Progenitor cell of endocrine pancreas (in vitro differentiated cells): ENCODE measurements around the gene GJA3. TPM values are rescaled to one million over a fixed set of nuclear protein-coding genes. Genes with fewer than 3 reads are reported as not detected.
A peak's percentile ranks its signal among the peaks of the same experiment; 100 is the strongest.

Experiments
- DNase-seq: peaks from one replicate; pipeline ENCODE4 v3.0.0; 2021; ENCODE audit warnings: low spot score; ENCODE audit not compliant: unreplicated experiment
- H3K27ac Mint-ChIP-seq: 2 replicates; pipeline ENCODE4 v1.8.0; 2021; ENCODE audit warnings: mild to moderate bottlenecking, moderate library complexity, mixed read lengths
- H3K27me3 Mint-ChIP-seq: 2 replicates; pipeline ENCODE4 v1.8.0; 2021; ENCODE audit warnings: mixed read lengths
- H3K36me3 Mint-ChIP-seq: 2 replicates; pipeline ENCODE4 v1.8.0; 2022; ENCODE audit warnings: mixed read lengths; ENCODE audit not compliant: insufficient read depth
- H3K4me1 Mint-ChIP-seq: 2 replicates; pipeline ENCODE4 v1.8.0; 2021; ENCODE audit warnings: low read depth, mixed read lengths
- H3K4me3 Mint-ChIP-seq: 2 replicates; pipeline ENCODE4 v1.8.0; 2021; ENCODE audit warnings: low read depth, mild to moderate bottlenecking, moderate library complexity, mixed read lengths
- H3K9me3 Mint-ChIP-seq: 2 replicates; pipeline ENCODE4 v1.8.0; 2021; ENCODE audit warnings: low read depth, mixed read lengths
- total RNA-seq: library from RNA; stranded (reverse); gene quantifications from 2 replicates; pipeline ENCODE4 v1.2.1, GENCODE V29; 2021
- TF ChIP-seq, protein P1 (sequence below): fragments of 200-600 bp; sonication (generic); IDR thresholded peaks from one replicate; pipeline ENCODE4 v1.5.0; 2021; ENCODE audit warnings: antibody characterized with exemption, mild to moderate bottlenecking; ENCODE audit not compliant: unreplicated experiment

The GJA3 gene
- total RNA-seq, 1 donor from 2014 or later, result 0.12 TPM

DNA sequence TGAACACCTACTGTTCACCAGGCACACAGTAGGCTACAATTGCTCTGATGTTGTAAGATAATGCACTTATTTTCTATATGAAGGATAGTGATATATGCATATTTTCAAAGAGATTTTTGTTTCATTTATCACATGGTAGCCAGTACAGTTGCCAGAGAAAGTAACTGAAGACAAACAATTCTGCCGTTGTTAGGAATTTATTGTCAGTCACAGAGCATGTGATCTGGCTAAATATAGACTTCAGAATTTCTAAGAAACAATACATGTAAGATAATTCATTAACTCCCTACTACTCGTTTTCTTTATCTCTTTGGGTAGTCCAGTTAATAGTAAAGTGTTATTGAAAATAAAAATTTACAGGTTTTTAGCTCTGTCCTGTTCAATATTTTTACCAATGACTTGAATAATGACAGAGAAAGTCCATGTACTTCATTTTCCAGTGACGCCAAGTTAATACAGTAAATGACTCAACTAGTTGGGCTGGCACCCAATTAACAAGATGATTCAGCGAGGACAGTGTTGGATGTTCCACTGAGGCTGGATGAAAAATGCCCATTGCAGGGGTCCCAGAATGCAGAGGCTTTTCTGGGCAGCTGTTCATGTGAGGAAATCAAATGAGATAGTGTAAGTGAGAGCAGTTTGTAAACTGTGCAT, 35.6 kb downstream of the GJA3 start:
- Mint-ChIP-seq H3K4me1 (peaks cover 3% of the 10 kb centered on the region), H3K4me3 (no peak overlapping the region), H3K27ac (no peak overlapping the region), H3K9me3 (no peaks in the 10 kb centered on the region), H3K36me3 (no peaks in the 10 kb centered on the region), H3K27me3 (peaks cover 15% of the 10 kb centered on the region)
- DNase-seq, result no peak
- TF ChIP-seq, protein P1, sequence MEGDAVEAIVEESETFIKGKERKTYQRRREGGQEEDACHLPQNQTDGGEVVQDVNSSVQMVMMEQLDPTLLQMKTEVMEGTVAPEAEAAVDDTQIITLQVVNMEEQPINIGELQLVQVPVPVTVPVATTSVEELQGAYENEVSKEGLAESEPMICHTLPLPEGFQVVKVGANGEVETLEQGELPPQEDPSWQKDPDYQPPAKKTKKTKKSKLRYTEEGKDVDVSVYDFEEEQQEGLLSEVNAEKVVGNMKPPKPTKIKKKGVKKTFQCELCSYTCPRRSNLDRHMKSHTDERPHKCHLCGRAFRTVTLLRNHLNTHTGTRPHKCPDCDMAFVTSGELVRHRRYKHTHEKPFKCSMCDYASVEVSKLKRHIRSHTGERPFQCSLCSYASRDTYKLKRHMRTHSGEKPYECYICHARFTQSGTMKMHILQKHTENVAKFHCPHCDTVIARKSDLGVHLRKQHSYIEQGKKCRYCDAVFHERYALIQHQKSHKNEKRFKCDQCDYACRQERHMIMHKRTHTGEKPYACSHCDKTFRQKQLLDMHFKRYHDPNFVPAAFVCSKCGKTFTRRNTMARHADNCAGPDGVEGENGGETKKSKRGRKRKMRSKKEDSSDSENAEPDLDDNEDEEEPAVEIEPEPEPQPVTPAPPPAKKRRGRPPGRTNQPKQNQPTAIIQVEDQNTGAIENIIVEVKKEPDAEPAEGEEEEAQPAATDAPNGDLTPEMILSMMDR, result no peak

GRCh38 chr13:20124303-20124702, 36.5 kb downstream of the GJA3 start:
- TF ChIP-seq, protein P1, result no peak
- no peak overlapping the region for H3K27ac Mint-ChIP-seq
- peaks cover 5% of the 10 kb centered on the region for H3K4me1 Mint-ChIP-seq
- peaks cover 15% of the 10 kb centered on the region for H3K27me3 Mint-ChIP-seq
- no peak for DNase-seq
- H3K9me3 Mint-ChIP-seq, result no peaks in the 10 kb centered on the region
- no peak overlapping the region for H3K4me3 Mint-ChIP-seq
- H3K36me3 Mint-ChIP-seq, result no peaks in the 10 kb centered on the region

DNA sequence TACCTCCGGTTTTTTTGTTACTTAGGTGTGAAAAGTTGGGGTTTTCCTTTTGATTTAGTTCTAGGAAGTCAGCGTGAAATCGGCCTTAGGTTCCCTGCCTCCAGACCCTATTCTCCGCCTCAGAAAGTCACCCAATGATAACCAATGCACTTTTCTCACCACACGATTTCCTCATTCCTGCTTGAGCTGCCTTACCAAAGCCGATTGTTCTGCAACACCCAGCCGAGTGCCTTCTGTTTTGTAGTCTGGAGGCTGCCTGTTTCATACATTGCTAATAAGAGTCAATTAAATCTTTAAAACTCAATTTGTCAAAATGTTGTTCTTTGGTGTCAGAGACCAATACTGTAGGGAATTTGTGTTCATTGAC, 39.7 kb downstream of the GJA3 start:
- no peak for DNase-seq
- peaks cover 12% of the 10 kb centered on the region for H3K27me3 Mint-ChIP-seq
- peak overlapping the region; percentile 23 for H3K4me3 Mint-ChIP-seq
- no peaks in the 10 kb centered on the region for H3K36me3 Mint-ChIP-seq
- no peaks in the 10 kb centered on the region for H3K9me3 Mint-ChIP-seq
- TF ChIP-seq, protein P1, result no peak
- no peak overlapping the region for H3K27ac Mint-ChIP-seq
- peaks cover 6% of the 10 kb centered on the region for H3K4me1 Mint-ChIP-seq

GRCh38 chr13:20119960-20120359, 40.9 kb downstream of the GJA3 start:
- Mint-ChIP-seq H3K4me1 (peaks cover 6% of the 10 kb centered on the region), H3K9me3 (no peaks in the 10 kb centered on the region), H3K4me3 (peak overlapping the region; percentile 58), H3K36me3 (no peaks in the 10 kb centered on the region), H3K27me3 (peaks cover 7% of the 10 kb centered on the region), H3K27ac (peak overlapping the region; percentile 56)
- TF ChIP-seq, protein P1, result no peak
- no peak for DNase-seq

- peaks cover 3% of the 10 kb centered on the region for H3K27me3 Mint-ChIP-seq
- H3K4me1 Mint-ChIP-seq, result peaks cover 6% of the 10 kb centered on the region
- peak; percentile 14 for DNase-seq
- no peaks in the 10 kb centered on the region for H3K9me3 Mint-ChIP-seq
- peak overlapping the region; percentile 77 for H3K4me3 Mint-ChIP-seq
- H3K27ac Mint-ChIP-seq, result peak overlapping the region; percentile 50
- TF ChIP-seq, protein P1, result peak; percentile 66
- H3K36me3 Mint-ChIP-seq, result no peaks in the 10 kb centered on the region
Measured at GRCh38 chr13:20118268-20119140, 42.3 kb downstream of the GJA3 start.
